HG03139 (cell line): Measurements from ENCODE around the gene ZNF620.
"Not testable (repeated sequence)": the region's sequence is repeated elsewhere in the genome, so short reads cannot be mapped to it uniquely, and the experiment has no call there.

ENCODE experiments used
- ATAC-seq: cut with Tn5 transposase; IDR thresholded peaks from one replicate; pipeline ENCODE4 v1.9.1; 2021; ENCODE audit not compliant: unreplicated experiment

The ZNF620 gene

GRCh38 chr3:40505599-40506462 lies at the start of gene ZNF620:
Gene ZNF620 (plus strand): TSS chr3:40506039. CDS start chr3:40506353, 314 bp downstream.
- ATAC-seq, result peak; percentile 76

- no peak for ATAC-seq
These were observed 49.4 kb upstream of the ZNF620 start for GRCh38 chr3:40456279-40456939.

DNA sequence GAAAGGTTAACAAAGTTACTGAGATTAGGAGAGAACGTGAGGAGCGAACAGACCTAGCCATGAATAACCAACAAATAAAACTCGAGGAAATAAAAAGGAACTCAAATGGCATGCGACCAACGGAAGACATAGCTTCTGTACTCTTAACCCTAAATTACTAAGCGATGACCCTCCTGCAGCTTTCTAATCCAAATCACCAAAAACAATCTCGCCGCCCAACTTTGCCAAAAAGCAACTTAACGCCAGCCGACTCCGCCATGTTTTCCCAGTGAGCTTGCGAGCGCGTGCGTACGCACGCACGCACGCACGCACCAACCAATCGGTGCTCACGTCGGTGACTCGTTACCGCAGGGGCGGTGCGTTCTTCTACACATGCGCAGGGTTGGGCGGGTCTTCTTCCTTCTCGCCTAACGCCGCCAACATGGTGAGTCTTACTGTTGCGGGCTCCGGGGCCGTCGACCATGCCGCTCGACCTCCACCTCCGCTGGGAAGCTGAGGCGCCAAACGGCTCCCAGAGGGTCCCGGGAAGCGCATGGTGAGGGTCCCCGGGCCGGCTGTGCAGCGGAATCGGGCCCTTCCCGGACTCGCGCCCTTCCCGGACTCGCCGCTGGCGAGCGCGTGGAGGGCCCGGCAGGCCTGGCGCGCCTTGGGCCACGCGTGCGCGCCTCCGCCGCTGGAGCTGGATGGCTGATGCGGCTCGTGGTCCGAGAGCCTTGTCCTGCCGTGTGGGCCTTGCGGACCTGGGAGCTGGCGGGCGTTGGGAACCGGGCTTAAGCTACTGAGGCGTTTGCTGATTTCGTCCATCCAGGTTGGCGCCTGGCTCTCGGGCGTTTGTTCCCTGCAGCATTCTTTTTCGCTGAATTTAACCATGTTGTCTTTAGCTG lies 48.7 kb upstream of the ZNF620 start, which contains the start of gene RPL14:
RPL14 (plus strand) TSS at position 400 of the 884 bp plus-strand sequence; CDS start at position 533, 133 bp downstream.
- ATAC-seq, result peak; percentile 62

DNA sequence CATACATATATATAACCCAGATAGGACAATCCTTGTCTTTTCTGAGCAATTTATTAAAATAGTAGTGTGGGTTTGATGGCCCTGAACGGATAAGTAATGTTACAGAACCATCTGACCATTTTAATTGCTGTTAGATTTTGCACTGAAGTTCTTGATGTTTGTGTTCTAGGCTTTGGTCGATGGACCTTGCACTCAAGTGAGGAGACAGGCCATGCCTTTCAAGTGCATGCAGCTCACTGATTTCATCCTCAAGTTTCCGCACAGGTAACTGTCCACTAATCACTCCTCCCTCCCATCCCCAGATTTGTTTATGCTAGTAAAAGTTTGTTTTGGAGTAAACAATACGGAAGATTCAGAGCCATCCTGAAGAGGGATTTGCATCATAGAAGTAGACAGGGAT lies 47.4 kb upstream of the ZNF620 start:
- ATAC-seq, result no peak

DNA sequence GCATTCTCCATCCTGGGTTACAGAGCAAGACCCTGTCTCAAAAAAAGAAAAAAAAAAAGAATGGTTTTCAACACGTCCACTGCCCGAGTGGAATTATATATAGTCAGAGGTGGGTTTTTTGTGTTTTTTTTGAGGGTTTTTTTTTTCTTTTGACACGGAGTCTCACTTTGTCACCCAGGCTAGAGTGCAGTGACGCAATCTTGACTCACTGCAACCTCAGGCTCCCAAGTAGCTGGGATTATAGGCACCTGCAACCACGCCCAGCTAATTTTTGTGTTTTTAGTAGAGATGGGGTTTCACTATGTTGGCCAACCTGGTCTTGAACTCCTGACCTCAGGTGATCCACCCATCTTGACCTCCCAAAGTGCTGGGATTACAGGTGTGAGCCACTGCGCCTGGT lies 45.4 kb upstream of the ZNF620 start:
- ATAC-seq, result not testable (repeated sequence)

GRCh38 chr3:40461161-40461560 lies 44.7 kb upstream of the ZNF620 start:
- ATAC-seq, result no peak

DNA sequence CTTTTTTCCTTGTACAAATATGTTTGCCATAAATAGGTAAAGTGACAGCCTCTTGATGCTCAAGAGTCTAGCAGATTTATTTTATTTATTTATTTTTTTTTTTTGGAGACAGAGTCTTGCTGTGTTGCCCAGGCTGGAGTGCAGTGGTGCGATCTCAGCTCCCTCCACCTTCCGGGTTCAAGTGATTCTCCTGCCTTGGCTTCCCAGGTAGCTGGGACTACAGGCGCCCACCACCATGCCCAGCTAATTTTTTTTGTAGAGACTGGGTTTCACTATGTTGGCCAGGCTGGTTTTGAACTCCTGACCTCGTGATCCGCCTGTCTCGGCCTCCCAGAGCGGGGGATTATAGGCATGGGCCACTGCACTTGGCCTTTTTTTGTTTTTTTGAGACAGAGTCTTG lies 43.0 kb upstream of the ZNF620 start:
- not testable (repeated sequence) for ATAC-seq

- ATAC-seq, result no peak
These were observed 42.3 kb upstream of the ZNF620 start for GRCh38 chr3:40463579-40463978.

GRCh38 chr3:40464339-40465110 lies 41.3 kb upstream of the ZNF620 start:
- no peak for ATAC-seq

DNA sequence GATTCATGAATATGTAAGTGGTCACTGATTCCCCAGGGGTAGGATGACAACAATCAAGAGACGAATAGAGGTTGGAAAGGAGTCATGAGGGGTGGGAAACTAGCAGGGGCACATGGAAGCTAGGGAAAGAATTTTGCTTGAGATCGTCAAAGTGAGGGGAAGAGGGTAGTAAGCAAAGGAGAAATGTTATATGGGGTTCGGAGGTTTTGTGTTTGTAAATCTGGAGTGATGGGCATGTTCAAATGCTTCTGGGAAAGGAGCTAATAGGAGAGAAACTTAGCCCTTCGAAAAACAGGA lies 40.8 kb upstream of the ZNF620 start:
- no peak for ATAC-seq

- no peak for ATAC-seq
These were observed 40.4 kb upstream of the ZNF620 start for GRCh38 chr3:40465456-40465855.

DNA sequence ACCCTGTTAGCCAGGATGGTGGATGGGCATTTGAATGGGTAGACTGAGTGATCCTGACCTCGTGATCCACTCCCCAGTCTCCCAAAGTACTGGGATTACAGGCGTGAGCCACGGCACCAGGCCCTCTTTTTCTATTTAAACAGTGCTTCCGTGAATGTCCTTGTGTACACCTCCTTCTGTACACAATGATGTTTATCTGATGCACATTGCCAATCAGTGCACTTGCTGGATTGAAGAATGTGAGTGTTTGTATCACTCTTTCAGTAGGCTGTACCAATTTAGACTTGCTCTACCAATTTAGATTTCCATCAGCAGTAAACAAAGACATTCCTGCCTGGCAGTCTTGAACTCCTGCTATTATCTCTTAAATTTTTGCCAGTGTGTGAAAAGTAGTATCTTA lies 37.8 kb upstream of the ZNF620 start:
- no peak for ATAC-seq

DNA sequence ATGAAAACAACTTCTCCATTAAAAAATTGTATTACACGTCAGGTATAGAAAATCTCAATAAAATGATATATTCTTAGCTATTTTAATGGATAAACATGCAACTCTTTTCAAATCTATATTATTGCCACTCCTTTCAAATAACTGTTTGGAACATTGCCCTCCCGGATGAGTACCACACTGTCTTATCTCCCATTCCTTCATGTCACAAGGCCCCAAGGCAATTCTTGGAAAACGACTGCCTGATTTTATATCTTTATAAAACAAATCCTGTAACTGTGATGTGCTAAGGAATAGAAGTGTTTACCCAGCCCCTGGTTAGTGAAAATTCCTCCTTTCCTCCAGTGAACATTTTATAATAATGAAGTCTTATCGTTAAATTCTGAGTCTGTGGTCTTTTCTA lies 35.1 kb upstream of the ZNF620 start:
- no peak for ATAC-seq

DNA sequence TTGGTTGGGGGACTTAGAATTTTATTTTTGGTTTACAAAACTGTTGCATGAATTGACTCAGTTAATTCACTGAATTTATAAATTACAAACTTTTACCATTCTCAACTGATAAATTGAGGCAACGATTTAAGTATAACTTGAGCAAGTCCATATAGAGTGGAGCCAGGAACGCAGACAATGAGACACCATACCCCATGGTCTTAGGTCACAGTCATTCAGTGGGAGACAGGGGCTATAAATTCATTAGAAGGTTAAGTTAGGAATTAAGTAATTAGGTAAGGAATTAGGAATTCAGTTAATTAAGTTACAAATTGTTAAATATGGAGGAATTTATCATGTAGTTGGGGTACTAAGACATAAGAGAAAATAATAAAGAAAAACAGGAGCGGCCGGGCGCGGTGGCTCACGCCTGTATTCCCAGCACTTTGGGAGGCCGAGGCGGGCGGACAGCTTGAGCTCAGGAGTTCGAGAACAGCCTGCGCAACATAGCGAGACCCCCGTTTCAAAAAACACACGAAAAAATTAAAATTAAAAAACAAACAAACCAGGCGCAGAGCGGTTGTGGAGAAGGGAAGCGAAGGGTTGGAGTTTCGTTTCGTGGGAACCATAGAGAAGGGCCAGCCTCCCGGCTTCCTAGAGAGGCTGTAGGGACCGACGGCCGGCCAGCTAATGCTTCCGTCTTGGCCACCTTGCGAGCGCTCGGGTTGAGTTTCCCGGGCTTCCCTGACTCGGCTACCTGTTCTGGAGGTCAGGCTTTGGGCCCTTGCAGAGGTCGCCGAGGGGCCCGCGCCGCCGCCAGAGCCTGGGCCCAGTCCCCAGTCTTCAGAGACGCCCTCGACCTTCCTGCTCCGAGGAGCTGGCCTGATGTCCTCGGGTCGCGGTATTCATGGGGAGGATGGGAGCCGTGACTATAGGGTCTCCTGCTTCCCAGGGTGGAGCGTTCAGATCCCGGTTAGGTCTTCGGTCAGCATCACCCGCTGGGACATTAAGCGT lies 29.1 kb upstream of the ZNF620 start, which contains the start of gene ZNF619:
ZNF619 (plus strand) TSS at position 645 of the 993 bp plus-strand sequence. CDS start 858 bp downstream, outside the sequence.
- peak; percentile 76 for ATAC-seq

DNA sequence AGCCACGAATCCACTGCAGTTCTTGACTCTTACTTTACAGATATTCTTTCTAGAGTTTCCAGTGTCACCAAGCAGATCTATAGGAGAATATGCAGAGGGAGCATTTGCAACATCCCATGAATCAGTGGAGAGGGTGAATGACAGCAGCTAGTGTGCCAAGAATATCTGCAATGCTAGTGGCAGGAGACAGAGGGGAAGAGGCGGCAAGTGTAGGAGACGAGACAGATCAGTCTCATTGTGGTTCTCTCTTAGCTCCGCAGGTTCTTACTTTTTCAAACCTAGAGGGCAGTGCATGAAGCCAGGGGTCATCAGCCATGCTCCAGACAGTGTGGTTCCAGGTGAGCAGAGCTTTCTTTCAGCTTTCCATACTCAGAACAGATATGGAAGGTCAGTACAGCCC lies 28.2 kb upstream of the ZNF620 start:
- no peak for ATAC-seq

- ATAC-seq, result no peak
These were observed 18.7 kb upstream of the ZNF620 start for GRCh38 chr3:40487172-40487571.

GRCh38 chr3:40490916-40491315 lies 14.9 kb upstream of the ZNF620 start:
- no peak for ATAC-seq

GRCh38 chr3:40494698-40495097 lies 11.1 kb upstream of the ZNF620 start:
- ATAC-seq, result no peak

- no peak for ATAC-seq
These were observed 8.6 kb upstream of the ZNF620 start for GRCh38 chr3:40497288-40497687.
